H1 (cell line): ENCODE results near the gene ROR1. TPM values are rescaled to one million over a fixed set of nuclear protein-coding genes. Genes with fewer than 3 reads are reported as not detected.
A peak's percentile ranks its signal among the peaks of the same experiment; 100 is the strongest.

Source experiments
- CTCF ChIA-PET: fragments of 300-600 bp; sonication (Branson Sonifier 250); formaldehyde crosslinking; loops from one replicate; lab custom pipeline; 2021; ENCODE audit not compliant: partially characterized antibody; lab: Charles Lee
- POLR2A ChIA-PET: fragments of 300-600 bp; sonication (Branson Sonifier 250); formaldehyde crosslinking; loops from one replicate; lab custom pipeline; 2021; ENCODE audit warnings: inconsistent platforms; ENCODE audit not compliant: partially characterized antibody; lab: Charles Lee
- DNase-seq, 2 experiments: peaks; one replicate each; pipeline versions ENCODE4 v3.0.0 to v3.0.0-alpha.2; 2010 to 2022; ENCODE audit warnings: low spot score in 2 of 2, low read depth in 1 of 2, mixed read lengths in 1 of 2
- FAIRE-seq: peaks from 2 replicates; lab custom pipeline; 2011; peaks lifted over from hg19 to GRCh38; lab: Jason Lieb, UNC
- H2AFZ ChIP-seq: 2 replicates; pipeline ENCODE4 v1.8.1; 2012; ENCODE audit warnings: low read length, inconsistent platforms
- H2AK5ac ChIP-seq: 2 replicates; pipeline ENCODE4 v1.6.1; 2013; ENCODE audit warnings: low read depth, low read length
- H2BK120ac ChIP-seq: replicated peaks from 2 replicates; pipeline ENCODE3; 2013; ENCODE audit warnings: low read depth, low read length, inconsistent platforms
- H2BK12ac ChIP-seq: 2 replicates; pipeline ENCODE4 v1.6.1; 2013; ENCODE audit warnings: low read depth, low read length
- H2BK15ac ChIP-seq: 2 replicates; pipeline ENCODE4 v1.6.1; 2013; ENCODE audit warnings: low read length
- H2BK20ac ChIP-seq: 2 replicates; pipeline ENCODE4 v1.6.1; 2013; ENCODE audit warnings: low read length
- H2BK5ac ChIP-seq: 2 replicates; pipeline ENCODE4 v1.6.1; 2013; ENCODE audit warnings: low read depth, low read length
- H3K14ac ChIP-seq: 2 replicates; pipeline ENCODE4 v1.6.1; 2013; ENCODE audit warnings: inconsistent platforms; ENCODE audit not compliant: insufficient read length
- H3K18ac ChIP-seq: 2 replicates; pipeline ENCODE4 v1.6.1; 2013; ENCODE audit warnings: low read length; ENCODE audit errors: extremely low read depth
- H3K23ac ChIP-seq: 2 replicates; pipeline ENCODE4 v1.6.1; 2013; ENCODE audit warnings: inconsistent platforms; ENCODE audit not compliant: insufficient read length
- H3K23me2 ChIP-seq: 2 replicates; pipeline ENCODE4 v1.6.1; 2013; ENCODE audit warnings: low read depth, low read length
- H3K27ac ChIP-seq: 2 replicates; pipeline ENCODE4 v1.6.1; 2011; ENCODE audit warnings: low read depth, low read length, inconsistent platforms
- H3K27me3 ChIP-seq, 4 experiments: replicated peaks in 1 of 4; 1 replicate in 1 of 4; 2 replicates in 3 of 4; pipeline versions ENCODE4 v1.6.1 to v1.8.1; 2011 to 2013; ENCODE audit warnings: low read length in 3 of 4, mild to moderate bottlenecking in 3 of 4, inconsistent platforms in 2 of 4, mixed read lengths in 2 of 4, moderate library complexity in 1 of 4; ENCODE audit not compliant: control insufficient read depth in 3 of 4, insufficient read depth in 3 of 4; ENCODE audit errors: extremely low read depth in 1 of 4
- H3K36me3 ChIP-seq, 4 experiments: 2 replicates each; pipeline versions ENCODE4 v1.6.1 to v1.8.1; 2011 to 2013; ENCODE audit warnings: mild to moderate bottlenecking in 4 of 4, low read length in 3 of 4, moderate library complexity in 2 of 4, control low read depth in 1 of 4, inconsistent platforms in 1 of 4; ENCODE audit not compliant: insufficient read depth in 4 of 4, control insufficient read depth in 2 of 4
- H3K4ac ChIP-seq: replicated peaks from 2 replicates; pipeline ENCODE3; 2013; ENCODE audit warnings: low read length, low read depth, mixed read lengths, inconsistent platforms; ENCODE audit not compliant: insufficient read length
- H3K4me1 ChIP-seq, 4 experiments: replicated peaks in 1 of 4; 1 replicate in 1 of 4; 2 replicates in 3 of 4; pipeline versions ENCODE4 v1.6.1 to v1.8.1; 2011 to 2013; ENCODE audit warnings: low read length in 3 of 4, inconsistent platforms in 2 of 4, mixed read lengths in 1 of 4; ENCODE audit not compliant: insufficient read depth in 4 of 4, control insufficient read depth in 3 of 4
- H3K4me2 ChIP-seq, 2 experiments: 2 replicates each; pipeline versions ENCODE4 v1.6.1 to v1.8.1; 2011 to 2013; ENCODE audit warnings: low read depth in 2 of 2, low read length in 2 of 2, control low read depth in 1 of 2, inconsistent platforms in 1 of 2, mild to moderate bottlenecking in 1 of 2; ENCODE audit not compliant: insufficient read depth in 1 of 2
- H3K4me3 ChIP-seq, 4 experiments: fragments of 200-600, 300-600 bp in 1 of 4; sonication (generic), shearing (Covaris generic), sonication (Bioruptor Twin) in 1 of 4; 2 replicates each; pipeline versions ENCODE4 v1.5.1 to v1.8.1; 2011 to 2016; ENCODE audit warnings: low read length in 4 of 4, low read depth in 3 of 4, control low read depth in 2 of 4, inconsistent platforms in 2 of 4, mild to moderate bottlenecking in 2 of 4, mixed read lengths in 1 of 4, moderate library complexity in 1 of 4; ENCODE audit not compliant: insufficient read depth in 2 of 4; ENCODE audit errors: extremely low read depth in 1 of 4
- H3K56ac ChIP-seq: replicated peaks from 2 replicates; pipeline ENCODE3; 2013; ENCODE audit warnings: low read depth, mild to moderate bottlenecking, mixed read lengths, low read length, inconsistent platforms; ENCODE audit not compliant: insufficient read length
- H3K79me1 ChIP-seq: 2 replicates; pipeline ENCODE4 v1.6.1; 2013; ENCODE audit warnings: low read depth, low read length, control low read depth
- H3K79me2 ChIP-seq, 2 experiments: 2 replicates each; pipeline versions ENCODE4 v1.6.1 to v1.8.1; 2012 to 2013; ENCODE audit warnings: low read length in 2 of 2, mild to moderate bottlenecking in 2 of 2, inconsistent platforms in 1 of 2; ENCODE audit not compliant: insufficient read depth in 2 of 2, control insufficient read depth in 1 of 2
- H3K9ac ChIP-seq, 4 experiments: replicated peaks in 1 of 4; 1 replicate in 1 of 4; 2 replicates in 3 of 4; pipeline versions ENCODE4 v1.6.1 to v1.8.1; 2011 to 2013; ENCODE audit warnings: low read depth in 3 of 4, low read length in 3 of 4, control low read depth in 2 of 4, mild to moderate bottlenecking in 2 of 4, moderate library complexity in 2 of 4, inconsistent platforms in 1 of 4; ENCODE audit errors: extremely low read depth in 1 of 4
- H3K9me3 ChIP-seq, 2 experiments: 2 replicates each; pipeline versions ENCODE4 v1.6.1 to v1.8.1; 2012 to 2013; ENCODE audit warnings: mild to moderate bottlenecking in 2 of 2, moderate library complexity in 2 of 2, control low read depth in 1 of 2, inconsistent platforms in 1 of 2, low read depth in 1 of 2, low read length in 1 of 2, mixed read lengths in 1 of 2; ENCODE audit not compliant: insufficient read depth in 2 of 2
- H4K20me1 ChIP-seq, 2 experiments: replicated peaks in 1 of 2; 2 replicates each; pipeline versions ENCODE3 to v1.8.1; 2011 to 2013; ENCODE audit warnings: inconsistent platforms in 2 of 2, low read length in 2 of 2, mild to moderate bottlenecking in 1 of 2; ENCODE audit not compliant: insufficient read depth in 2 of 2, control insufficient read depth in 1 of 2
- H4K5ac ChIP-seq: 2 replicates; pipeline ENCODE4 v1.6.1; 2013; ENCODE audit warnings: low read length, low read depth, mixed read lengths, inconsistent platforms; ENCODE audit not compliant: insufficient read length
- H4K8ac ChIP-seq: 2 replicates; pipeline ENCODE4 v1.8.0; 2013; ENCODE audit warnings: mild to moderate bottlenecking, moderate library complexity, low read length, inconsistent platforms; ENCODE audit not compliant: insufficient read depth; ENCODE audit errors: extremely low read depth
- H4K91ac ChIP-seq: replicated peaks from 2 replicates; pipeline ENCODE3; 2013; ENCODE audit warnings: low read length, mixed read lengths, inconsistent platforms; ENCODE audit not compliant: insufficient read length
- CTCF ChIP-seq, 3 experiments: IDR thresholded peaks; 1 replicate in 2 of 3; 2 replicates in 1 of 3; pipeline versions ENCODE4 v1.5.1 to v1.6.1; 2011; ENCODE audit warnings: low read length in 3 of 3, mild to moderate bottlenecking in 3 of 3, inconsistent platforms in 2 of 3, low read depth in 1 of 3, moderate library complexity in 1 of 3; ENCODE audit not compliant: insufficient read depth in 1 of 3; ENCODE audit errors: control extremely low read depth in 1 of 3
- GABPA ChIP-seq: IDR thresholded peaks from 2 replicates; pipeline ENCODE4 v1.6.1; 2011; ENCODE audit warnings: mild to moderate bottlenecking, low read length, moderate library complexity, borderline replicate concordance; ENCODE audit not compliant: insufficient read depth
- RAD21 ChIP-seq, 2 experiments: IDR thresholded peaks in 1 of 2; conservative IDR thresholded peaks in 1 of 2; 2 replicates each; pipeline ENCODE4 v1.6.1; 2011; ENCODE audit warnings: low read depth in 2 of 2, low read length in 2 of 2, improper control_type of control experiment in 1 of 2, inconsistent platforms in 1 of 2, mild to moderate bottlenecking in 1 of 2, moderate library complexity in 1 of 2
- WGBS, 2 experiments: shearing (Covaris generic) in 1 of 2; methylation state at CpG; one replicate each; pipeline versions ENCODE4 v1.1.6 to v1.1.7; 2013 to 2015; ENCODE audit warnings: low lambda C conversion rate in 2 of 2, mixed read lengths in 2 of 2, inconsistent platforms in 1 of 2, low coverage in 1 of 2, missing lambda C conversion rate in 1 of 2; ENCODE audit not compliant: insufficient replicate concordance in 2 of 2, insufficient coverage in 1 of 2, insufficient read length in 1 of 2; ENCODE audit errors: extremely low coverage in 1 of 2, missing lambda C conversion rate in 1 of 2; 5-methylcytosine and 5-hydroxymethylcytosine counted together
- polyA plus RNA-seq, 7 experiments: library from polyadenylated mRNA; depleted of rRNA in 3 of 7; stranded (reverse) in 5 of 7; unstranded in 2 of 7; fragments of >200 nt in 5 of 7; fragments of 200-250 nt in 2 of 7; gene quantifications; 1 replicate in 5 of 7; 2 replicates in 1 of 7; 4 replicates in 1 of 7; pipeline versions ENCODE4 v1.2.1 to v1.2.3, GENCODE V29; 2011 to 2013; ENCODE audit warnings: missing spikeins in 2 of 7, mixed read lengths in 2 of 7
- total RNA-seq: library from RNA; stranded (reverse); fragmentation: NEBNext Ultra II Directional; extraction: Animal tissue kit (Norgen Biotek cat#: 25700); gene quantifications from 2 replicates; pipeline ENCODE4 v1.2.1, GENCODE V29; 2021

The ROR1 gene
- total and polyA plus RNA-seq, 2 of the 8 experiments (the other 6 are each of a cell fraction or from before 2014, with no cell fraction given), result 33.6 to 73.6 TPM

DNA sequence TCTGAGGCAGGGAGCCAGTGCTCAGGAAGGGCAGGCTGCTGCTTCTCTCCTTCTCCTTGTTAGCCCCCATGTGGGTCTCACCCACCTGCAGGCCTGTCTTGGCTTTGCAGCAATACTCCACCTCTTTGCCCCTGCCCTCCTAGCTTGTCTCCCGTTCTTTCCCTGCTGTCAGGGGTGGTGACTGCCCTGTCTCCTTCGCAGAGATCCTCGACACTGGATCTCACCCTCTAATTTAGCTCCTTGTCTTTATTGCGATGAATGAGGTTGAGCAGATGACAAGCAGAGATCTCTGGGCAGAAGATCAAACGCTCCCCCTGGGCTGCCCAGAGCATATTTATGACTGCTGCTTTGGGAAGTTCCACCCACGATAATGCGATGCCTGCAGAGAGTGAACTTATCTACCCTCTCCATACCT, 199.2 kb downstream of the ROR1 start:
- Histone ChIP-seq H4K91ac (no peak overlapping the region), H3K27ac (no peak overlapping the region), H3K4me3 (no peak overlapping the region), H3K14ac (no peak overlapping the region), H3K23ac (no peak overlapping the region), H2BK20ac (no peak overlapping the region), H3K4me2 (no peak overlapping the region), H3K79me1 (peaks cover 7% of the 10 kb centered on the region; the same call in 1 of the 2 replicates), H3K9me3 (no peaks in the 10 kb centered on the region), H3K27me3 (no peaks in the 10 kb centered on the region), H2BK120ac (no peak overlapping the region), H2BK15ac (no peak overlapping the region), H4K5ac (no peak overlapping the region), H2BK5ac (no peak overlapping the region), H2AFZ (no peak overlapping the region), H3K9ac (no peak overlapping the region), H3K56ac (no peak overlapping the region), H3K36me3 (no peaks in the 10 kb centered on the region), H3K4ac (no peak overlapping the region), H3K79me2 (peaks cover 0 to 97% of the 10 kb centered on the region in 2 experiments; a peak in 2 of 4 replicates), H3K23me2 (peaks cover 3% of the 10 kb centered on the region; the same call in 1 of the 2 replicates), H2AK5ac (no peak overlapping the region), H3K18ac (no peak overlapping the region), H3K4me1 (no peaks in the 10 kb centered on the region), H4K8ac (no peak overlapping the region), H2BK12ac (no peak overlapping the region), H4K20me1 (peaks cover 2 to 9% of the 10 kb centered on the region in 2 experiments)
- DNase-seq, result no peak
- ChIA-PET CTCF (interaction anchor here (0.6 to 2.2 kb wide), 16 partner anchors 9 to 776 kb away, joined by 3 to 9 read pairs (median 3); no protein-coding TSS in a partner anchor), POLR2A (no interaction called here)
- peak; percentile 13 for FAIRE-seq
- TF ChIP-seq CTCF (IDR thresholded peaks at IDR 0.05; ENCODE audit: control extremely low read depth in 1 of 3, insufficient read depth in 1 of 3, low read depth in 1 of 3, low read length in 3 of 3) (peak in 2 of 3 experiments; percentile 25 to 36; a peak in 3 of 4 replicates), GABPA (no peak), RAD21 (IDR thresholded peaks at IDR 0.05 in 1 of 2, conservative IDR thresholded peaks at IDR 0.05 in 1 of 2; ENCODE audit: low read depth in 2 of 2, low read length in 2 of 2) (peak; percentile 3 to 34; a peak in 2 of 4 replicates)
- TF ChIP-seq, all 59 proteins: peak for 2
- 90% methylated on average over 7 of the region's 7 CpGs; no CpG with 5 or more reads in 1 of the 2 experiments for WGBS, 2 experiments
